ENCODE results near the gene TAF4B. TPM values are rescaled to one million over a fixed set of nuclear protein-coding genes. Genes with fewer than 3 reads are reported as not detected.

TAF4B gene
- polyA plus RNA-seq, 1 donor from 2014 or later, result 0.38 TPM

GRCh38 chr18:26357960-26358359 is 131.7 kb downstream of the TAF4B start (continued):
- no peak for TF ChIP-seq SMC3 (conservative IDR thresholded peaks at IDR 0.05; ENCODE audit: poor library complexity)

- H3K9me3 ChIP-seq (ENCODE audit: low read length), result no peaks in the 10 kb centered on the region
- H4K20me1 ChIP-seq (ENCODE audit: insufficient read depth), result no peaks in the 10 kb centered on the region
- H3K4me2 ChIP-seq (ENCODE audit: low read length), result no peak overlapping the region
- no peaks in the 10 kb centered on the region for H3K36me3 ChIP-seq (ENCODE audit: insufficient read depth, low read length)
- H2AFZ ChIP-seq (ENCODE audit: low read depth, low read length), result no peak overlapping the region
- H3K27me3 ChIP-seq (ENCODE audit: insufficient read depth, low read depth, low read length), result no peaks in the 10 kb centered on the region
- no peak for TF ChIP-seq MXI1 (conservative IDR thresholded peaks at IDR 0.05; ENCODE audit: poor library complexity, severe bottlenecking)
- no peak for TF ChIP-seq EP300 (conservative IDR thresholded peaks at IDR 0.05; ENCODE audit: poor library complexity, severe bottlenecking)
- no peak for TF ChIP-seq TAF1 (IDR thresholded peaks at IDR 0.05; ENCODE audit: low read depth)
- no peak for TF ChIP-seq EZH2 (IDR thresholded peaks at IDR 0.05; ENCODE audit: borderline replicate concordance, insufficient read depth, low read length, poor library complexity, severe bottlenecking)
- TF ChIP-seq REST (IDR thresholded peaks at IDR 0.05; ENCODE audit: borderline replicate concordance), result no peak
- TF ChIP-seq POLR2AphosphoS5 (IDR thresholded peaks at IDR 0.05), result no peak
- no peak for TF ChIP-seq RAD21 (conservative IDR thresholded peaks at IDR 0.05)
- no peak for TF ChIP-seq CTCF (IDR thresholded peaks at IDR 0.05; ENCODE audit: poor library complexity, severe bottlenecking)
- H3F3A ChIP-seq (ENCODE audit: insufficient read depth, low read length, poor library complexity, severe bottlenecking), result no peaks in the 10 kb centered on the region
- H3K9me2 ChIP-seq (ENCODE audit: insufficient read depth, low read length), result no peaks in the 10 kb centered on the region
- no peak overlapping the region for H3K9ac ChIP-seq (ENCODE audit: low read length)
- no peak overlapping the region for H3K27ac ChIP-seq (ENCODE audit: low read length)
- no peak overlapping the region for H3K4me3 ChIP-seq (ENCODE audit: low read length)
- no peaks in the 10 kb centered on the region for H3K79me2 ChIP-seq (replicated peaks; ENCODE audit: insufficient read depth, low read length)
These were observed 135.8 kb downstream of the TAF4B start for GRCh38 chr18:26362021-26362420.

GRCh38 chr18:26367425-26367824 is 141.2 kb downstream of the TAF4B start:
- no peaks in the 10 kb centered on the region for H3F3A ChIP-seq (ENCODE audit: insufficient read depth, low read length, poor library complexity, severe bottlenecking)
- no peaks in the 10 kb centered on the region for H3K27me3 ChIP-seq (ENCODE audit: insufficient read depth, low read depth, low read length)
- H3K9me3 ChIP-seq (ENCODE audit: low read length), result no peaks in the 10 kb centered on the region
- no peak overlapping the region for H2AFZ ChIP-seq (ENCODE audit: low read depth, low read length)
- no peaks in the 10 kb centered on the region for H4K20me1 ChIP-seq (ENCODE audit: insufficient read depth)
- no peaks in the 10 kb centered on the region for H3K36me3 ChIP-seq (ENCODE audit: insufficient read depth, low read length)
- no peak overlapping the region for H3K9ac ChIP-seq (ENCODE audit: low read length)
- no peaks in the 10 kb centered on the region for H3K9me2 ChIP-seq (ENCODE audit: insufficient read depth, low read length)
- TF ChIP-seq RAD21 (conservative IDR thresholded peaks at IDR 0.05), result no peak
- no peak for TF ChIP-seq TAF1 (IDR thresholded peaks at IDR 0.05; ENCODE audit: low read depth)
- TF ChIP-seq CTCF (IDR thresholded peaks at IDR 0.05; ENCODE audit: poor library complexity, severe bottlenecking), result no peak
- TF ChIP-seq REST (IDR thresholded peaks at IDR 0.05; ENCODE audit: borderline replicate concordance), result no peak
- no peak for TF ChIP-seq EP300 (conservative IDR thresholded peaks at IDR 0.05; ENCODE audit: poor library complexity, severe bottlenecking)
- no peak for TF ChIP-seq POLR2AphosphoS5 (IDR thresholded peaks at IDR 0.05)
- TF ChIP-seq SMC3 (conservative IDR thresholded peaks at IDR 0.05; ENCODE audit: poor library complexity), result no peak
- TF ChIP-seq EZH2 (IDR thresholded peaks at IDR 0.05; ENCODE audit: borderline replicate concordance, insufficient read depth, low read length, poor library complexity, severe bottlenecking), result no peak
- TF ChIP-seq MXI1 (conservative IDR thresholded peaks at IDR 0.05; ENCODE audit: poor library complexity, severe bottlenecking), result no peak
- H3K27ac ChIP-seq (ENCODE audit: low read length), result no peak overlapping the region
- H3K4me2 ChIP-seq (ENCODE audit: low read length), result no peak overlapping the region
- no peak overlapping the region for H3K4me3 ChIP-seq (ENCODE audit: low read length)
- no peaks in the 10 kb centered on the region for H3K79me2 ChIP-seq (replicated peaks; ENCODE audit: insufficient read depth, low read length)
